ENCODE results near the gene JAG1. TPM values are rescaled to one million over a fixed set of nuclear protein-coding genes. Genes with fewer than 3 reads are reported as not detected.

JAG1 gene
- total RNA-seq, 1 experiment from 2014 or later, result 45.2 TPM

GRCh38 chr20:10662661-10663458 is 10.9 kb downstream of the JAG1 start (continued):
- TF ChIP-seq E2F4 (CRISPR knock-in tag; IDR thresholded peaks at IDR 0.05; ENCODE audit: borderline replicate concordance, low read depth) (no peak), PREB (CRISPR knock-in tag; IDR thresholded peaks at IDR 0.05; ENCODE audit: borderline replicate concordance) (no peak)

GRCh38 chr20:10662151-10662550 is 11.6 kb downstream of the JAG1 start:
- Mint-ChIP-seq H3K27me3 (ENCODE audit: low read depth) (no peaks in the 10 kb centered on the region), H3K9me3 (no peaks in the 10 kb centered on the region), H3K4me1 (peaks cover 97% of the 10 kb centered on the region), H3K36me3 (peaks cover 68% of the 10 kb centered on the region), H3K4me3 (no peak overlapping the region), H3K27ac (peak overlapping the region; percentile 32; the same call in 1 of the 2 replicates)
- POLR2A ChIA-PET, result no interaction called here
- CTCF ChIA-PET, result interaction anchor here (1.2 kb wide), 1 partner anchor 9 kb away, joined by 3 read pairs; no protein-coding TSS in a partner anchor
- DNase-seq (ENCODE audit: low spot score) (no peak), ATAC-seq (no peak)
- TF ChIP-seq HMGA2 (CRISPR knock-in tag; IDR thresholded peaks at IDR 0.05) (no peak), ZNF263 (CRISPR knock-in tag; IDR thresholded peaks at IDR 0.05; ENCODE audit: low read depth) (no peak), SMAD3 (CRISPR knock-in tag; IDR thresholded peaks at IDR 0.05; ENCODE audit: borderline replicate concordance) (no peak), MLX (CRISPR knock-in tag; IDR thresholded peaks at IDR 0.05) (no peak), FOXK1 (CRISPR knock-in tag; IDR thresholded peaks at IDR 0.05) (no peak), USF1 (CRISPR knock-in tag; IDR thresholded peaks at IDR 0.05) (no peak)

GRCh38 chr20:10661261-10661660 is 12.5 kb downstream of the JAG1 start:
- no peaks in the 10 kb centered on the region for H3K9me3 Mint-ChIP-seq
- CTCF ChIA-PET, result no interaction called here
- H3K4me1 Mint-ChIP-seq, result peaks cover 95% of the 10 kb centered on the region
- H3K27me3 Mint-ChIP-seq (ENCODE audit: low read depth), result no peaks in the 10 kb centered on the region
- peaks cover 71% of the 10 kb centered on the region for H3K36me3 Mint-ChIP-seq
- POLR2A ChIA-PET, result no interaction called here
- ATAC-seq, result no peak
- no peak for DNase-seq (ENCODE audit: low spot score)
- no peak overlapping the region for H3K4me3 Mint-ChIP-seq
- TF ChIP-seq CBFB (CRISPR knock-in tag; IDR thresholded peaks at IDR 0.05; ENCODE audit: low read depth) (no peak), GTF2I (CRISPR knock-in tag; conservative IDR thresholded peaks at IDR 0.05) (peak; percentile 68)
- H3K27ac Mint-ChIP-seq, result peak overlapping the region; percentile 92

GRCh38 chr20:10660661-10661060 is 13.1 kb downstream of the JAG1 start:
- peak overlapping the region; percentile 18; the same call in 1 of the 2 replicates for H3K4me3 Mint-ChIP-seq
- DNase-seq (ENCODE audit: low spot score), result no peak
- TF ChIP-seq ZNF138 (CRISPR knock-in tag; conservative IDR thresholded peaks at IDR 0.05) (no peak), TCF7 (CRISPR knock-in tag; IDR thresholded peaks at IDR 0.05; ENCODE audit: low read depth) (no peak), ATF3 (CRISPR knock-in tag; conservative IDR thresholded peaks at IDR 0.05) (no peak), SMAD3 (CRISPR knock-in tag; IDR thresholded peaks at IDR 0.05; ENCODE audit: borderline replicate concordance) (no peak), ZNF423 (CRISPR knock-in tag; IDR thresholded peaks at IDR 0.05) (no peak), ERG (CRISPR knock-in tag; IDR thresholded peaks at IDR 0.05) (no peak), KAT7 (CRISPR knock-in tag; IDR thresholded peaks at IDR 0.05; ENCODE audit: borderline replicate concordance) (no peak), PRRX2 (CRISPR knock-in tag; IDR thresholded peaks at IDR 0.05) (no peak), ELF4 (CRISPR knock-in tag; IDR thresholded peaks at IDR 0.05; ENCODE audit: low read depth) (no peak), TEAD4 (CRISPR knock-in tag; IDR thresholded peaks at IDR 0.05) (no peak), ZNF121 (CRISPR knock-in tag; IDR thresholded peaks at IDR 0.05) (no peak), GTF2I (CRISPR knock-in tag; conservative IDR thresholded peaks at IDR 0.05) (no peak)
- POLR2A ChIA-PET, result no interaction called here
- ATAC-seq, result no peak
- no peaks in the 10 kb centered on the region for H3K9me3 Mint-ChIP-seq
- H3K27me3 Mint-ChIP-seq (ENCODE audit: low read depth), result no peaks in the 10 kb centered on the region
- CTCF ChIA-PET, result no interaction called here
- peaks cover 76% of the 10 kb centered on the region for H3K36me3 Mint-ChIP-seq
- H3K4me1 Mint-ChIP-seq, result peaks cover 95% of the 10 kb centered on the region
- H3K27ac Mint-ChIP-seq, result peak overlapping the region; percentile 95
